Kidney (tissue), 14 donors: ENCODE data around the gene CNNM4. TPM values are rescaled to one million over a fixed set of nuclear protein-coding genes. Genes with fewer than 3 reads are reported as not detected.

Source experiments
- DNase-seq, 5 donors: peaks; one replicate each; pipeline ENCODE4 v3.0.0-alpha.2; 2013 to 2020
- FAIRE-seq: peaks from 2 replicates; lab custom pipeline; 2012; peaks lifted over from hg19 to GRCh38; lab: Jason Lieb, UNC
- H3K27ac ChIP-seq, 2 donors: one replicate each; pipeline ENCODE4 v1.7.0; 2013; ENCODE audit warnings: low read depth in 2 of 2, low read length in 2 of 2, inconsistent platforms in 1 of 2
- H3K27me3 ChIP-seq: one replicate; pipeline ENCODE4 v1.7.1; 2013; ENCODE audit warnings: low read length, inconsistent platforms; ENCODE audit not compliant: control insufficient read depth, insufficient read depth
- H3K36me3 ChIP-seq, 3 donors: one replicate each; pipeline versions ENCODE4 v1.7.0 to v1.7.1; 2013; ENCODE audit warnings: low read length in 3 of 3, control low read depth in 1 of 3, inconsistent platforms in 1 of 3; ENCODE audit not compliant: insufficient read depth in 3 of 3, control insufficient read depth in 2 of 3
- H3K4me1 ChIP-seq, 3 donors: one replicate each; pipeline versions ENCODE4 v1.7.0 to v1.7.1; 2013; ENCODE audit warnings: low read length in 3 of 3, inconsistent platforms in 1 of 3, low read depth in 1 of 3; ENCODE audit not compliant: control insufficient read depth in 2 of 3, insufficient read depth in 2 of 3
- H3K4me3 ChIP-seq, 3 donors: one replicate each; pipeline versions ENCODE4 v1.7.0 to v1.8.1; 2013; ENCODE audit warnings: low read length in 3 of 3, control low read depth in 1 of 3, inconsistent platforms in 1 of 3
- H3K9ac ChIP-seq, 3 donors: one replicate each; pipeline versions ENCODE4 v1.7.0 to v1.7.1; 2013; ENCODE audit warnings: low read length in 3 of 3, control low read depth in 1 of 3, inconsistent platforms in 1 of 3
- H3K9me3 ChIP-seq, 3 donors: one replicate each; pipeline versions ENCODE4 v1.7.0 to v1.7.1; 2013; ENCODE audit warnings: low read length in 3 of 3, control low read depth in 1 of 3, inconsistent platforms in 1 of 3; ENCODE audit not compliant: control insufficient read depth in 2 of 3, insufficient read depth in 1 of 3
- CTCF ChIP-seq: IDR thresholded peaks from 3 replicates; pipeline ENCODE4 v1.5.1; 2012; ENCODE audit warnings: mild to moderate bottlenecking, moderate library complexity, borderline replicate concordance; ENCODE audit not compliant: insufficient read depth; ENCODE audit errors: extremely low read depth
- intact Hi-C: fragments of 100-400 bp; cut with DNase I; formaldehyde crosslinking; loops from one replicate; pipeline ENCODE4 v1.11.1; 2022
- microRNA-seq: library from miRNA; unstranded; fragments of <30 nt; microRNA quantifications from one replicate; pipeline ENCODE4 v1.2.0, GENCODE V29; 2020
- polyA plus RNA-seq: library from polyadenylated mRNA; stranded (reverse); fragments of 350-450 nt; fragmentation: Illumina TruSeq; extraction: RNeasy Lipid Tissue Mini Kit (QIAGEN cat#74804); gene quantifications from one replicate; pipeline ENCODE4 v1.2.3, GENCODE V29; 2014; ENCODE audit warnings: low read depth, low replicate concordance; ENCODE audit not compliant: insufficient read depth
- total RNA-seq: library from RNA; stranded (reverse); fragmentation: NEBNext Ultra II Directional; extraction: Animal tissue kit (Norgen Biotek cat#: 25700); gene quantifications from one replicate; pipeline ENCODE4 v1.2.1, GENCODE V29; 2021
- donor health status: control.
- donor health status: control.
- donor health status: control.
- donor health status: control.
- donor health status: control.
- donor health status: DM: yes; HTN: yes; CAD: no.
- donor health status: Normal renal cell carcinoma (clear cell type).

CNNM4 gene
- total and polyA plus RNA-seq, 2 donors from 2014 or later: 3.7 to 14.5 TPM

- DNase-seq (peak in 1 of 5 donors; percentile 76), FAIRE-seq (no peak)
- H3K9ac ChIP-seq: no peak overlapping the region
- H3K4me3 ChIP-seq: no peak overlapping the region
- no peak overlapping the region for H3K27ac ChIP-seq
- no peaks in the 10 kb centered on the region for H3K27me3 ChIP-seq
- peaks cover 0 to 18% (median 7%) of the 10 kb centered on the region in 3 donors for H3K4me1 ChIP-seq
- no peak for TF ChIP-seq CTCF
- H3K9me3 ChIP-seq: no peaks in the 10 kb centered on the region
- H3K36me3 ChIP-seq: peaks cover 5 to 16% (median 15%) of the 10 kb centered on the region in 3 donors
- intact Hi-C loops: loop anchor here (5.0 kb wide), 1 partner anchor 97 kb away; no protein-coding TSS in a partner anchor
These were observed 99.6 kb downstream of the CNNM4 start for GRCh38 chr2:96860065-96861029.

GRCh38 chr2:96861074-96861473 is 100.4 kb downstream of the CNNM4 start:
- intact Hi-C loops: loop anchor here (5.0 kb wide), 1 partner anchor 96 kb away; no protein-coding TSS in a partner anchor
- no peaks in the 10 kb centered on the region for H3K27me3 ChIP-seq
- no peak for FAIRE-seq
- H3K9me3 ChIP-seq: no peaks in the 10 kb centered on the region
- no peak for TF ChIP-seq CTCF
- peaks cover 0 to 18% (median 7%) of the 10 kb centered on the region in 3 donors for H3K4me1 ChIP-seq
- H3K9ac ChIP-seq: no peak overlapping the region
- H3K4me3 ChIP-seq: no peak overlapping the region
- peak in 1 of 5 donors; percentile 79 for DNase-seq
- no peak overlapping the region for H3K27ac ChIP-seq
- peaks cover 8 to 21% (median 18%) of the 10 kb centered on the region in 3 donors for H3K36me3 ChIP-seq

Small RNA genes within 50 kb of the gene (microRNA-seq; reads per million reads assigned to microRNA genes)
- not detected for gene MIR3127

Other genes with a start within 250 kb of the CNNM4 start
- gene ARID5A, start 224.2 kb upstream of the CNNM4 start, total RNA-seq: 26.3 TPM
- 8.6 TPM for gene ARID5A, start 224.2 kb upstream of the CNNM4 start, polyA plus RNA-seq
- 48.8 TPM for gene KANSL3, start 122.6 kb upstream of the CNNM4 start, total RNA-seq
- gene KANSL3, start 122.6 kb upstream of the CNNM4 start, polyA plus RNA-seq: 17.5 TPM
- gene FER1L5, start 118.1 kb upstream of the CNNM4 start, total RNA-seq: 1.3 TPM
- 0.15 TPM for gene FER1L5, start 118.1 kb upstream of the CNNM4 start, polyA plus RNA-seq
- gene LMAN2L, start 20.8 kb upstream of the CNNM4 start, total RNA-seq: 23.0 TPM
- 25.3 TPM for gene LMAN2L, start 20.8 kb upstream of the CNNM4 start, polyA plus RNA-seq
- 26.1 TPM for gene CNNM3, start 55.4 kb downstream of the CNNM4 start, total RNA-seq
- 6.9 TPM for gene CNNM3, start 55.4 kb downstream of the CNNM4 start, polyA plus RNA-seq
- 4.0 TPM for gene ANKRD23, start 83.1 kb downstream of the CNNM4 start, total RNA-seq
- gene ANKRD23, start 83.1 kb downstream of the CNNM4 start, polyA plus RNA-seq: 1.6 TPM
- gene ANKRD39, start 97.1 kb downstream of the CNNM4 start, total RNA-seq: 10.8 TPM
- 19.2 TPM for gene ANKRD39, start 97.1 kb downstream of the CNNM4 start, polyA plus RNA-seq
- 44.6 TPM for gene SEMA4C, start 109.2 kb downstream of the CNNM4 start, total RNA-seq
- gene SEMA4C, start 109.2 kb downstream of the CNNM4 start, polyA plus RNA-seq: 11.1 TPM
- gene FAM178B, start 225.7 kb downstream of the CNNM4 start, total RNA-seq: 0.44 TPM
- not detected for gene FAM178B, start 225.7 kb downstream of the CNNM4 start, polyA plus RNA-seq